Measurements from ENCODE around the gene LRCOL1. TPM values are rescaled to one million over a fixed set of nuclear protein-coding genes. Genes with fewer than 3 reads are reported as not detected.

The LRCOL1 gene
- total and polyA plus RNA-seq, 8 donors, result 0.60 TPM; not detected in 7

GRCh38 chr12:132558042-132558856 lies 52.1 kb downstream of the LRCOL1 start:
- H3K9me3 ChIP-seq, result no peaks in the 10 kb centered on the region
- DNase-seq, result no peak
- TF ChIP-seq CTCF (IDR thresholded peaks at IDR 0.05) (no peak), POLR2A (IDR thresholded peaks at IDR 0.05) (no peak), POLR2AphosphoS5 (IDR thresholded peaks at IDR 0.05) (no peak), EP300 (IDR thresholded peaks at IDR 0.05) (no peak)
- peaks cover 21 to 36% (median 31%) of the 10 kb centered on the region in 4 donors for H3K4me1 ChIP-seq
- H3K4me3 ChIP-seq, result peak overlapping the region in 1 of 4 donors; percentile 89
- WGBS, 5 donors, result 77 to 81% (median 79%) methylated on average over 25 to 35 of the region's 35 CpGs
- H3K27me3 ChIP-seq, result peaks cover 0 to 21% (median 0%) of the 10 kb centered on the region in 3 donors
- H3K27ac ChIP-seq, result no peak overlapping the region
- peaks cover 0 to 12% (median 11%) of the 10 kb centered on the region in 4 donors for H3K36me3 ChIP-seq
- intact Hi-C loops (cut with DNase I; ENCODE audit: low total_unique reads), result no loop called here

GRCh38 chr12:132557291-132558015 lies 52.9 kb downstream of the LRCOL1 start:
- intact Hi-C loops (cut with DNase I; ENCODE audit: low total_unique reads), result no loop called here
- WGBS, 5 donors, result 79 to 91% (median 89%) methylated on average over 18 to 19 of the region's 19 CpGs
- Histone ChIP-seq H3K9me3 (no peaks in the 10 kb centered on the region), H3K36me3 (peaks cover 6 to 20% (median 19%) of the 10 kb centered on the region in 4 donors), H3K4me3 (no peak overlapping the region), H3K27me3 (peaks cover 0 to 21% (median 0%) of the 10 kb centered on the region in 3 donors), H3K4me1 (peaks cover 21 to 36% (median 31%) of the 10 kb centered on the region in 4 donors), H3K27ac (no peak overlapping the region)
- no peak for TF ChIP-seq EP300 (IDR thresholded peaks at IDR 0.05)
- no peak for TF ChIP-seq POLR2AphosphoS5 (IDR thresholded peaks at IDR 0.05)
- TF ChIP-seq CTCF (IDR thresholded peaks at IDR 0.05), result no peak
- TF ChIP-seq POLR2A (IDR thresholded peaks at IDR 0.05), result no peak
- DNase-seq, result no peak

GRCh38 chr12:132556801-132557200 lies 53.6 kb downstream of the LRCOL1 start:
- WGBS, 5 donors, result 90 to 96% (median 94%) methylated on average over 9 to 17 of the region's 17 CpGs
- H3K9me3 ChIP-seq, result no peaks in the 10 kb centered on the region
- no peak overlapping the region for H3K4me3 ChIP-seq
- TF ChIP-seq CTCF (IDR thresholded peaks at IDR 0.05) (no peak), POLR2AphosphoS5 (IDR thresholded peaks at IDR 0.05) (no peak), EP300 (IDR thresholded peaks at IDR 0.05) (no peak), POLR2A (IDR thresholded peaks at IDR 0.05) (no peak)
- peaks cover 21 to 31% (median 29%) of the 10 kb centered on the region in 4 donors for H3K4me1 ChIP-seq
- DNase-seq, result no peak
- intact Hi-C loops (cut with DNase I; ENCODE audit: low total_unique reads), result no loop called here
- peaks cover 0 to 21% (median 0%) of the 10 kb centered on the region in 3 donors for H3K27me3 ChIP-seq
- no peak overlapping the region for H3K27ac ChIP-seq
- peaks cover 9 to 26% (median 25%) of the 10 kb centered on the region in 4 donors for H3K36me3 ChIP-seq

GRCh38 chr12:132556216-132556615 lies 54.2 kb downstream of the LRCOL1 start:
- TF ChIP-seq POLR2A (IDR thresholded peaks at IDR 0.05), result no peak
- TF ChIP-seq EP300 (IDR thresholded peaks at IDR 0.05), result no peak
- TF ChIP-seq CTCF (IDR thresholded peaks at IDR 0.05), result no peak
- TF ChIP-seq POLR2AphosphoS5 (IDR thresholded peaks at IDR 0.05), result no peak
- H3K4me3 ChIP-seq, result no peak overlapping the region
- no peak for DNase-seq
- H3K36me3 ChIP-seq, result peaks cover 9 to 32% (median 31%) of the 10 kb centered on the region in 4 donors
- no peak overlapping the region for H3K27ac ChIP-seq
- peaks cover 17 to 26% (median 24%) of the 10 kb centered on the region in 4 donors for H3K4me1 ChIP-seq
- H3K27me3 ChIP-seq, result peaks cover 0 to 21% (median 0%) of the 10 kb centered on the region in 3 donors
- WGBS, 5 donors, result 94 to 98% (median 96%) methylated on average over 12 to 16 of the region's 16 CpGs
- no peaks in the 10 kb centered on the region for H3K9me3 ChIP-seq
- intact Hi-C loops (cut with DNase I; ENCODE audit: low total_unique reads), result no loop called here

Data from stomach (tissue), 9 donors.